ENCODE results near the gene AKR1E2.

The AKR1E2 gene

DNA sequence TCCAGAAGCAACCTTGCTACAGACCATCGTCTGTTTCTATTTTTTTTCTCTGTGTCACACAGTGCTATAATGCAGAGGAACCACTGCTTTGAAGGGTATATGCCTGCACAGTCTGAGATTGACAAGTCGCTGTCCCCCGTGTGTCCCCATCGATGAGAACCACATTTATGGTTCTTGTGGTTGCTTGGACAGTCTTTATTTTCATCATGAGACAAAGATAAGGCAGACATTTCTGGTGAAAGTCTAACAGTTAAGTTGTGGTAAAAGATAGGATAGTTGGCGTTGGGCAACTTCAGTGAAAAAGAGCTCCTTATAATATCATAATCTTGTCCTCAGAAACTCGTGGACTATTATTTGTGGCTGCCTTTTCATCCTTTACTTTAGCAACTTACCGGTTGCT, 6.3 kb upstream of the AKR1E2 start:
- TF ChIP-seq SP1 (IDR thresholded peaks at IDR 0.05) (no peak), ZNF384 (IDR thresholded peaks at IDR 0.05) (no peak), BHLHE40 (IDR thresholded peaks at IDR 0.05; ENCODE audit: borderline replicate concordance) (no peak), ARNT (IDR thresholded peaks at IDR 0.05) (no peak), FOXK2 (IDR thresholded peaks at IDR 0.05) (no peak), L3MBTL2 (conservative IDR thresholded peaks at IDR 0.05) (no peak), ELF4 (IDR thresholded peaks at IDR 0.05) (no peak), FOXM1 (IDR thresholded peaks at IDR 0.05; ENCODE audit: borderline replicate concordance) (no peak), HDGF (IDR thresholded peaks at IDR 0.05; ENCODE audit: borderline replicate concordance) (no peak), CTBP1 (IDR thresholded peaks at IDR 0.05; ENCODE audit: borderline replicate concordance) (no peak), FOXA1 (IDR thresholded peaks at IDR 0.05) (no peak), PKNOX1 (IDR thresholded peaks at IDR 0.05) (no peak), SUZ12 (IDR thresholded peaks at IDR 0.05) (no peak), LEF1 (IDR thresholded peaks at IDR 0.05; ENCODE audit: borderline replicate concordance) (no peak)
- CTCF ChIA-PET = no interaction called here
- DNase-seq (ENCODE audit: extremely low spot score) = no peak
- POLR2A ChIA-PET = no interaction called here

DNA sequence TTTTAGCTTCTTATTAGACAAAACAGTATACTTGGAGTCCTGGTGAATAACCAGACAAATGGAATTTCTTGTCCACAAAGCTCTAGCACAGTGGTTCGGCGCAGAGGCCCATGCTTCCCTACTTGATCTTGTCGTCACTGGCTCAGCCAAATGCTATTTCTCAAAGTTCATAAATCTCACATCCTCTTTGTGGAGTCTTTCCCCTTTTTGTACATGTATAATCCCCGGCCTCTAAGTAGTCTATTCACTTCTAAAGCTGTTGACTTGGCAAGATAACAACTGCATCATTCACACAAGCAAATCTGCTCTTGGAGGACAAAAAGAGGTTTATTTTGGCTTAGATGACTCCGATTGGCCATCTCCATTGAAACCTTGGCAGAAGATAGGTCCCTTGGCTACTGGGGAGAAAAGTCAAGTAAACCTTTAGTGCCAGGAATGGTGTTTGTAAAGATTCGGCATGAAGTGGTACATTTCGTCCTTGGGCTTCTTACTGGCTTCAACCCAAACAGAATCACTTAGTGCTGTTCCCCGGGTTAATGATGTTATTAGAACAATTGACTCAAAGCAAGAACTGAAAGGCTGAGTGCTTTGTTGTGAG, 5.1 kb upstream of the AKR1E2 start:
- CTCF ChIA-PET = no interaction called here
- DNase-seq (ENCODE audit: extremely low spot score) = no peak
- POLR2A ChIA-PET = no interaction called here
- no peak for TF ChIP-seq CTBP1 (IDR thresholded peaks at IDR 0.05; ENCODE audit: borderline replicate concordance)
- TF ChIP-seq SUZ12 (IDR thresholded peaks at IDR 0.05) = no peak
- no peak for TF ChIP-seq FOXK2 (IDR thresholded peaks at IDR 0.05)
- TF ChIP-seq BHLHE40 (IDR thresholded peaks at IDR 0.05; ENCODE audit: borderline replicate concordance) = no peak
- no peak for TF ChIP-seq NFRKB (IDR thresholded peaks at IDR 0.05)
- no peak for TF ChIP-seq LEF1 (IDR thresholded peaks at IDR 0.05; ENCODE audit: borderline replicate concordance)
- TF ChIP-seq ELF4 (IDR thresholded peaks at IDR 0.05) = no peak
- no peak for TF ChIP-seq FOXM1 (IDR thresholded peaks at IDR 0.05; ENCODE audit: borderline replicate concordance)
- TF ChIP-seq SP1 (IDR thresholded peaks at IDR 0.05) = no peak
- no peak for TF ChIP-seq PKNOX1 (IDR thresholded peaks at IDR 0.05)
- no peak for TF ChIP-seq ARNT (IDR thresholded peaks at IDR 0.05)
- TF ChIP-seq HDGF (IDR thresholded peaks at IDR 0.05; ENCODE audit: borderline replicate concordance) = no peak
- TF ChIP-seq L3MBTL2 (conservative IDR thresholded peaks at IDR 0.05) = no peak
- TF ChIP-seq FOXA1 (IDR thresholded peaks at IDR 0.05) = no peak
- no peak for TF ChIP-seq ZNF384 (IDR thresholded peaks at IDR 0.05)
- TF ChIP-seq TARDBP (IDR thresholded peaks at IDR 0.05) = no peak

GRCh38 chr10:4822208-4822607, 3.8 kb upstream of the AKR1E2 start:
- POLR2A ChIA-PET = no interaction called here
- DNase-seq (ENCODE audit: extremely low spot score) = no peak
- TF ChIP-seq FOXA1 (IDR thresholded peaks at IDR 0.05) = no peak
- no peak for TF ChIP-seq L3MBTL2 (conservative IDR thresholded peaks at IDR 0.05)
- TF ChIP-seq NFRKB (IDR thresholded peaks at IDR 0.05) = no peak
- no peak for TF ChIP-seq ZNF384 (IDR thresholded peaks at IDR 0.05)
- no peak for TF ChIP-seq FOXK2 (IDR thresholded peaks at IDR 0.05)
- no peak for TF ChIP-seq CTBP1 (IDR thresholded peaks at IDR 0.05; ENCODE audit: borderline replicate concordance)
- TF ChIP-seq FOXM1 (IDR thresholded peaks at IDR 0.05; ENCODE audit: borderline replicate concordance) = no peak
- TF ChIP-seq HDGF (IDR thresholded peaks at IDR 0.05; ENCODE audit: borderline replicate concordance) = no peak
- no peak for TF ChIP-seq TARDBP (IDR thresholded peaks at IDR 0.05)
- CTCF ChIA-PET = no interaction called here

DNA sequence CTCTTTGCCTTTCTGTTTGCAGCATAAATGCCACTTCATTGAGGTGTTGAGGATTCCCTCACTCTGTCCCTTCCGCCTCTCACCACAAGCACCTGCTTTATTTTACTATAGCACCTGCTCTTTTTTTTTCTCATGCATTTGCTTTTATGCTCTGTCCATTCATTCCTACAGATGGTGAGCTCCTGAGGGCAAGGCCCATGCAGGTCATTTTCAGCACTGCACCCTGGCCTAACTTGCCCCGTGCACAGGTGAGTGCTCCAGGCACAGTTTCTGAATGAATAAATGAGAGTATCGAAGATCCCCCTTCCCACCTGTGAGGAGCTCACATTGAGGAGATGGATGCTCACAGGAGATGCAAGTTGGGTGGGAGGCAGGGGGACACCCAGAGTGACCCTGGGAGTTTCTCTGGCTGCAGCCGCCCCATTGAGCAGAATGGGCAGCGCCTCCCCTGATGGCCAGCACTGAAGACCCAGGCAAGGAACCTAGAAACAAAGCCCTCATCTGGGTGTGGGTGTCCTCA, 1.2 kb upstream of the AKR1E2 start:
- ChIA-PET CTCF (interaction anchor here (0.7 kb wide), 1 partner anchor 25 kb away, joined by 3 read pairs; no protein-coding TSS in a partner anchor), POLR2A (no interaction called here)
- TF ChIP-seq ZNF384 (IDR thresholded peaks at IDR 0.05) = no peak
- TF ChIP-seq TARDBP (IDR thresholded peaks at IDR 0.05) = no peak
- TF ChIP-seq FOXK2 (IDR thresholded peaks at IDR 0.05) = no peak
- no peak for TF ChIP-seq ARNT (IDR thresholded peaks at IDR 0.05)
- no peak for TF ChIP-seq L3MBTL2 (conservative IDR thresholded peaks at IDR 0.05)
- no peak for TF ChIP-seq SP1 (IDR thresholded peaks at IDR 0.05)
- no peak for TF ChIP-seq FOXA1 (IDR thresholded peaks at IDR 0.05)
- TF ChIP-seq LEF1 (IDR thresholded peaks at IDR 0.05; ENCODE audit: borderline replicate concordance) = no peak
- no peak for TF ChIP-seq PKNOX1 (IDR thresholded peaks at IDR 0.05)
- TF ChIP-seq CTBP1 (IDR thresholded peaks at IDR 0.05; ENCODE audit: borderline replicate concordance) = no peak
- no peak for TF ChIP-seq NFRKB (IDR thresholded peaks at IDR 0.05)
- TF ChIP-seq SUZ12 (IDR thresholded peaks at IDR 0.05) = no peak
- no peak for TF ChIP-seq FOXM1 (IDR thresholded peaks at IDR 0.05; ENCODE audit: borderline replicate concordance)
- no peak for TF ChIP-seq ELF4 (IDR thresholded peaks at IDR 0.05)
- no peak for DNase-seq (ENCODE audit: extremely low spot score)

DNA sequence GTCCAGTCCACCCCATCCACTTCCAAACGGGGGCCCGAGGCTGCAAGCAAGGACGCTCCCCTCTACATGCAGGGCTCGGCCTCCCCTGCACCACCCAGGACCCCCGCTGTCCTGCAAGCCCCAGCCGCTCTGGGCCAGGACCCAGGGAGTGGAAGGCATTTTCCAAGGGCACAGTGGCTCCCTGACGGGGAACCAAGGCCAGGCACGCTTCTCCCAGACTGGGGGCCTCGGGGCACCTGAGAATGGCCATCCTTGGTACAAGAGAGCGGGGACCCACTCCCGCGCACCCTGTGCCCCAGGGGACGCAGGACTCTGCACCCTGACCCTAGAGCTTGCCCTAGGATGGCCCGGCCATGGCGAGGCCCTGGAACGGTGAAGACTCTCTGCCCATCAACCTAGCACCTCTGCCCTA, 545 bp upstream of the AKR1E2 start:
- TF ChIP-seq CTBP1 (IDR thresholded peaks at IDR 0.05; ENCODE audit: borderline replicate concordance) (no peak), LEF1 (IDR thresholded peaks at IDR 0.05; ENCODE audit: borderline replicate concordance) (no peak), FOXA1 (IDR thresholded peaks at IDR 0.05) (no peak), BHLHE40 (IDR thresholded peaks at IDR 0.05; ENCODE audit: borderline replicate concordance) (no peak), L3MBTL2 (conservative IDR thresholded peaks at IDR 0.05) (no peak), ARNT (IDR thresholded peaks at IDR 0.05) (no peak)
- DNase-seq (ENCODE audit: extremely low spot score) = no peak
- CTCF ChIA-PET = no interaction called here
- POLR2A ChIA-PET = no interaction called here

DNA sequence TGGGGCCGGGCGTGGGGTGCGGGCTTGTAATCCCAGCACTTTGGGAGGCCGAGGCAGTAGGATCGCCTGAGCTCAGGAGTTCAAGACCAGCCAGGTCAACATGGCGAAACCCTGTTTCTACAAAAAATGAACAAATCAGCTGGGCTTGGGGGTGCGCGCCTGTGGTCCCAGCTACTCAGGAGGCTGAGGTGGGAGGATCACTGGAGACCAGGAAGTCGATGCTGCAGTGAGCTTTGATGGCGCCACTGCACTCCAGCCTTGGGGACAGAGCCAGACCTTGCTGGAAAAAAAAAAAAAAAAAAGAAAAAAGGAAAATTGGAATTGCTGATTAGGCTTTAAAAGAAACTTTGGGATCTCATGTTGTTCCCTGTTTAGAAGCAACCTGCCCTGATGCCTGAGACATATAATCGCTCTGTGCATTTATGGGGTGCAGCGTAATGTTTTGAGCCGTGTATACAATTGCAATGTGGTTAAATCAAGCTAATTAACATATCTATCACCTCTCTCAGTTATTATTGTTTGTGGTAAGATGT, 851 bp downstream of the AKR1E2 start:
- TF ChIP-seq FOXM1 (IDR thresholded peaks at IDR 0.05; ENCODE audit: borderline replicate concordance) = no peak
- TF ChIP-seq LEF1 (IDR thresholded peaks at IDR 0.05; ENCODE audit: borderline replicate concordance) = no peak
- TF ChIP-seq FOXA1 (IDR thresholded peaks at IDR 0.05) = no peak
- TF ChIP-seq NFRKB (IDR thresholded peaks at IDR 0.05) = no peak
- TF ChIP-seq SP1 (IDR thresholded peaks at IDR 0.05) = no peak
- no peak for TF ChIP-seq SUZ12 (IDR thresholded peaks at IDR 0.05)
- TF ChIP-seq BHLHE40 (IDR thresholded peaks at IDR 0.05; ENCODE audit: borderline replicate concordance) = no peak
- no peak for TF ChIP-seq ELF4 (IDR thresholded peaks at IDR 0.05)
- POLR2A ChIA-PET = no interaction called here
- no peak for DNase-seq (ENCODE audit: extremely low spot score)
- CTCF ChIA-PET = no interaction called here

Data from HEK293T (cell line).